HG03378 (cell line): ENCODE measurements around the gene TMEM87A.

Experiments used
- ATAC-seq: cut with Tn5 transposase; IDR thresholded peaks from one replicate; pipeline ENCODE4 v1.9.1; 2021; ENCODE audit warnings: mild to moderate bottlenecking, moderate library complexity; ENCODE audit not compliant: unreplicated experiment

The TMEM87A gene

DNA sequence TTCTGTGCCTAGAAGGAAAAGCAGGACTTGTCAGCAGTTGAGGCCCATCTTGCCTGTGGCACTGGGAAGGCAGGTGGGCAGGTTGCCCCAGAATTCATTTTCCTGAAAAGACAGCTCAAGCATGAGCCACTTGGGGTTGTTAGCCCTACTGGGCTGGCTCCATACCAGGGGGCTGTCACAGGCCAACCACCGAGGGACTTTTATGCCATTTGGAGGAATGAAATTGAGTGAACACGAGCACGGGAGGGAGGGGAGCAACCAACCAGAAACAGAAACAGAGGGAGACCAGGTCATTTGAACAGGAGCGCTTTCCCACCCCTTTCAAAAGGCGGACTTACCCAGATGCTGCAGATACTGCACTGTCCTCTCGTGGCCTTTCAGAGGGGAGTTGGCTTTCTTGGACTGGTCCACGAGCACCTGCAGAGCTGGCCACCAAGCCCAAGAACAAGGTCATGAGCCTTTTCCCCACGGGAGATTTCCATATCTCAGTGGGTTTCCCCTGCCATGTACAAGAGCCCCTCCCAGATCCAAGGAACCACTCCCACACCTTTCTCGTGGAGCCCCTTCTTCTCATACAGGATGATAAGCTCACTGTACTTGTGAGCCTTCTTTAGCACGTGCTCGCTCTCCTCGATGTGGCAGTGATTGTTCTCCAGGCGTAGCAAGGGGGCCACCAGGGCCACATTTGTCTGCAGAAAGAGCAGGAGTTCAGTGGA is 106.8 kb downstream of the TMEM87A start:
- ATAC-seq, result no peak

DNA sequence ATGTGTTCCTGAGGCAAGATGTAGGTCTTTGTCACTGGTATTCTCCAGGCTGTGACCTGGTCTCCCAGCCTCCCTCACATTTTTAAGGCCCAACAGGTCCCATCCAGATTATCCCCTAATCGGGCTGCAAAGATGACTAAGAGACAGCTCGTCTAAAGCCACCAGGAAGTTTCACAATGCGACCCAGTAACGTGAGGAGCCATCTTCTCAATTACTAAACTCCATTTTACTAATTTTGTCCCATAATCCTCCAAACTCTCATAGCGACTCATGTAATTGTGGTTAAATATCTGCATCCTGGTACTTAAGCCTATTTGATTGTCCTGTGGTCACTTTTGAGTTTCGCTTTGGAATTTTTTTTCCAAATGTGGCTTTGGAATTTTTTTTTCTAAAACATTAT is 108.1 kb downstream of the TMEM87A start:
- no peak for ATAC-seq

DNA sequence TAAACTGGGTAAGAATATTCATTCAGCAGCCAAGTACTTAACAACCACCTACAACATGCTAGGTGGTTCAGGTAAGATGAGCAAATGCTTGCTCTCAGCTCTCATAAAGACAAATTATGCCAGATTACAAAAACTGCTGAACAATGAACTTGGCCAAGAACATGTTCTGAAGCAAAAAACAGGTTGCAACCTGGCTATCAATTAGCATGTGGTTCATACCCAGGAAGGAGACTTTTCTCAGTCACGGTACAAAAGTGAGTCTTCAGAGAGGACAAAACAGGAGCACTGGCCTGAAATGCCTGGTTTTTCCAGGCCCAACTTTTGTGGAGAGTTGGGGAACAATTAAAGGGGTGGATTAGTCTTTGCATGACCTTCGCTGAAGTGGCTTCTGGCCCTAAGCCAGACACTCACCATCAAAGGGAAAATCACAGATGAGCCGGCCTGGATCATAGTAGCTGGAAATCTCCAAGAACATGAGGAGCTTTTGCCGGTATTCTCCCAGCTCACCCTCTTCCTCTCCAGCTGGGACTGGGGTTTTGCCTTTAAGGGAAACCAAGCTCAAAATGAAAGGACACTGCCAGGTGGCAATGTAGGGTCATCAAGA is 109.2 kb downstream of the TMEM87A start:
- ATAC-seq, result no peak

DNA sequence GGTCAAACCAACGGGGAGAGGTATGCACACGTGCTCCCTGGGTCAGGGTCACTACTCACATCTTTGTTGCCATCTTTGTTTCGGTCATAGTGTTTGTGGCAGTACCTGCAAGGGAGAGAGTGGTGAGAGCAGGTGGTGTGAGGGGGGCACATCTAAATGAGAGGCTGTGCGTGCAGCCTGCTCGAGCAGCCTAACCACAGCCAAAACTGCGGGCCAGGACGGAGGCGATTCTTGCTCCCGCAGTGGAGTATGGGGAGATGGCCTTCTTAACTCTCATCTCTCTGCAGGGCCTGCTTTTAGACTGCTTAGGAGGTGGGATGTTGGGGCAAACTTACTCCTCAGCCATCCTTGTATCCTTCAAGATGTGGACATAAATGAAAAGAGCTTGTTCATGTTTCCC is 109.9 kb downstream of the TMEM87A start:
- ATAC-seq, result no peak
